Panc1 (cell line): ENCODE results near the gene SYTL3.

Experiments
- CTCF ChIP-seq: fragments of 450-650 bp; IDR thresholded peaks from 2 replicates; pipeline ENCODE4 v1.5.1; 2017; ENCODE audit warnings: mild to moderate bottlenecking
- SIN3A ChIP-seq: IDR thresholded peaks from 2 replicates; pipeline ENCODE4 v1.6.1; 2012; ENCODE audit warnings: low read depth, mild to moderate bottlenecking, low read length, moderate library complexity, borderline replicate concordance; ENCODE audit not compliant: insufficient read depth

- TF ChIP-seq CTCF (no peak), SIN3A (no peak)
These were observed 27.9 kb upstream of the SYTL3 start for GRCh38 chr6:158621694-158622544.
